Fibroblast of skin of back (primary cell): ENCODE measurements around the gene CLMP.
"Not testable (repeated sequence)": the region's sequence is repeated elsewhere in the genome, so short reads cannot be mapped to it uniquely, and the experiment has no call there.

Experiments used
- DNase-seq: peaks from one replicate; pipeline ENCODE4 v3.0.0-alpha.2; 2013

CLMP gene

GRCh38 chr11:123132034-123132766 is 62.8 kb downstream of the CLMP start:
- DNase-seq: peak; percentile 42

GRCh38 chr11:123129920-123130319 is 65.1 kb downstream of the CLMP start:
- DNase-seq: peak; percentile 91

DNA sequence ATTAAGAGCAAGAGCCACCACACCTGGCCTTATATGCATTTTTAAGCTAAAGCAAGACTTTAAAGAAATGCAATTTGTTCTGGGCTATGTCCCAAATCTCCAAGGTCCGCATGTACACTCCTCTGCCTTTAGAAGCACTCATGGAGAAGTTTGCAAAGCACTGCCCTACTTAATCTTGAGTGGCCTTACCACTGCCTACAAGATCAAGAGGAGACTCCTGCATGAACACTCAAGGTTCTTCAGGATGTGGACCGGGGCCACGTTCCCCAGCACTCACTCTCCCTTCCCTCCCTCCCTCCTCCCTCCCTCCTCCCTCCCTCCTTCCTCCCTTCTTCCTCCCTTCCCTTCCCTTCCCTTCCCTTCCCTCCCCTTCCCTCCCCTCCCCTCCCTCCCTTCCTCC is 69.9 kb downstream of the CLMP start:
- DNase-seq: no peak

DNA sequence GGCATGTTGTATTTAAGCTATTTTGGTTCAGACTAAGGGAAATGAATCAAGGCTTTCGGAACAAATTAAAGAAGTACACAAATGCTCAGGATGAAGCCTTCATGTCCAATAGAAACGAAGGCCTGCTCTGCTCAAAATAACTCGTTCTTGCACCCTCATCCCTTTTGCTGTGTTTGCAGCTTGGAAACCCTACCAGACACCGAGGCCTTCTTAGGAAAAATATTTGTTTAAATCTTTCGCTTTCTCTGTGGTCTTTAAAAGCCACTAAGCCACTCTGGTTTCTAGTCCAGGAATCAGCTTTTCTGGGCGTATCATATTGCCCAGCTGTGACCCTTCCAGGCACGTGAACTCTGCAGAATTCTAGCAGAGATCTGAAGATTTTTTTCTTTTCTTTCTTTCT is 72.2 kb downstream of the CLMP start:
- DNase-seq: no peak

- no peak for DNase-seq
Measured at GRCh38 chr11:123122341-123122740, 72.7 kb downstream of the CLMP start.

DNA sequence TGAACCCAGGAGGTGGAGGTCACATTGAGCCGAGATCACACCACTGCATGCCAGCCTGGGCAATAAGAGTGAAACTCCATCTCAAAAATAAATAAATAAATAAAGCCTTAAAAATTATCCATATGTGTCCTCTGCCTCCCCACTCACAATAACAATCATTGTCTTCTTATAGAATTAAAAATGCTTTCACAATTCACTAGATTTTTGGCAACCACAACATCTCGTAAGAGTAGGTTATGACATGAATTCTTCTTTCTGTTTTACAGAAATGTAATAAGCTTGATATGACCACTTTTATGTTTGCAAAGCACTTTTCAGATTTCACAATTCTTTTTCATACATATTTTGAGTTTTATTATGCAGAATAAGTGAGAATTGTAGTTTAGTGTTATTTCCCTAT is 78.6 kb downstream of the CLMP start:
- DNase-seq: no peak

DNA sequence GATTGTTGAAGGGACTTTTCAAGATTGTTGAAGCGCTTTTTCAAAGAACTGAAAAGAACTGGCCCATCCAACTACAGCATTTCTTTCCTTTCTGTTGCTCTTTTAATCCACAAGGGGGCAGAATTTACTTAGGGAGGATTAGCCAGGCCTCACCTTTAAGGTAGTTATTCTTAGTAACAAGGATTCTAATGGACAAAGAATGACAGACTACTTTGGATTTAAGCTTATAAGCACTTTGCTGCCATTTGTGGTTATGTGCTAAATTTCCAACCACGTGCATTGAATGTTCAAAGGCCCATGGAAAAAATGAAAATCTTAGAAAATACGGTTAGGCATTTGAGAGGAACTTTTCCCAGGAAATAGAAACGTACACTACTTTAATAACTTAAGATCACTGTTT is 83.6 kb downstream of the CLMP start:
- DNase-seq: peak; percentile 51

GRCh38 chr11:123110397-123110796 is 84.7 kb downstream of the CLMP start:
- DNase-seq: no peak

GRCh38 chr11:123107945-123108495 is 87.0 kb downstream of the CLMP start:
- peak; percentile 34 for DNase-seq

DNA sequence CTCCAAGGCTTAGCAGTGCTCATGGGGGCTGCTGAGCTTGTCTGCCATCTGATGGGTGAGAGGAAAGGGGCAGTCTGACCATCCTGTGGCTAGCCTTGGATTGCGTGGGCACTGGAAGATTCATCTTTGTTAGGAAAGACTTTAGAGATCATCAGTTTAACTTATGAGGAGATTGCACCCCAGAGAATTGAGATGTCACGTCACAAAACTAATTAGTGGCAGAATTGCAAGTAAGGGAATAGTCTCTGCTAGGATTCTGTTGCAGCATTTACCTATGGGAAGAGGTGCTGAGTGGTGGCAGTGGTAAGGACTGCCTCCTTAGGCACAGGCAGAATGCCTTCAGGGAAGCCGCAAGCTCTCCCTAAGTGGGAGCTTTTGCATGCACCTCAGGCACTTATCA is 90.4 kb downstream of the CLMP start:
- no peak for DNase-seq

DNA sequence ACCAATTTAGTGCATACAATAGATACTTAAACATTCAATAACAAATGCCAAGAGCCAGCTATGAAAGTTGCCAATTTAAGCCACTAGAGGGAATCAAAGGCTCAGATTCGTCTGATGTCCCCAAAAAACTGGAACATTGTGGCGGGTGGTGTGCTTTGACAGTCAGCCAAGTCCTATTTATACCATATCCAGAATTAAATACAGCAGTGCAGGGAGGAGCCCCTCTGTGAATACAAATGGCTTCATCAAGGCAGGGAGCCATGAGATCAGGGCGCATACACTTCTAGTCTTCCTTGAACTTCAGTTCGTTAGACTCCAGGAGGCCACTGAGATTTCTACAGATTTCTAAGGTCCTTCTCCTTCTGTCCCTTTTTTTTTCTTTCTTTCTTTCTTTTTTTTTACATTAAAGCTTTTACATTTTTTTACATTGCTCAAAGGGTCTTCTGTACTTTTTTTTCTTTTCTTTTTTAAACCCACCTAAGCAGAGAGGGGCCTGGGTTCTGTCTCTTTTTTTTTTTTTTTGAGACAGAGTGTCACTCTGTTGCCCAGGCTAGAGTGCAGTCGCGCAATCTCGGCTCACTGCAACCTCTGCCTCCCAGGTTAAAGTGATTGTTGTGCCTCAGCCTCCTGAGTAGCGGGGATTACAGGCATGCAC is 91.6 kb downstream of the CLMP start:
- DNase-seq: peak; percentile 88

- DNase-seq: no peak
Measured at GRCh38 chr11:123100379-123101085, 94.5 kb downstream of the CLMP start.

- no peak for DNase-seq
Measured at GRCh38 chr11:123098990-123099389, 96.1 kb downstream of the CLMP start.

- no peak for DNase-seq
Measured at GRCh38 chr11:123093739-123094138, 101.3 kb downstream of the CLMP start.

GRCh38 chr11:123091506-123091905 is 103.5 kb downstream of the CLMP start:
- no peak for DNase-seq

GRCh38 chr11:123090168-123090567 is 104.9 kb downstream of the CLMP start:
- DNase-seq: not testable (repeated sequence)

GRCh38 chr11:123088896-123089295 is 106.2 kb downstream of the CLMP start:
- not testable (repeated sequence) for DNase-seq

DNA sequence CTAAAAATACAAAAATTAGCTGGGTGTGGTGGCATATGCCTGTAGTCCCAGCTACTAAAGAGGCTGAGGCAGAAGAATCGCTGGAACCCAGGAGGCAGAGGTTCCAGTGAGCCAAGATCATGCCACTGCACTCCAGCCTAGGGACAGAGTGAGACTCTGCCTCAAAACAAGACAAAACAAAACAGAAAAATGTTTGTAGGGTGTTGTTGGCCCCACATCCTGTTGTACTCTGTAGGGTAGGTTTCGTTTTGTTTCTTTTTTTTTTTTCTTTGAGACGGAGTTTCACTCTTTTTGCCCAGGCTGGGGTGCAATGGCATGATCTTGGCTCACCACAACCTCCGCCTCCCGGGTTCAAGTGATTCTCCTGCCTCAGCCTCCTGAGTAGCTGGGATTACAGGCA is 107.4 kb downstream of the CLMP start:
- DNase-seq: not testable (repeated sequence)

GRCh38 chr11:123086305-123086704 is 108.7 kb downstream of the CLMP start:
- DNase-seq: no peak

GRCh38 chr11:123085497-123085896 is 109.6 kb downstream of the CLMP start:
- DNase-seq: no peak

GRCh38 chr11:123084454-123084853 is 110.6 kb downstream of the CLMP start:
- DNase-seq: no peak

GRCh38 chr11:123083623-123084029 is 111.4 kb downstream of the CLMP start:
- peak; percentile 94 for DNase-seq

DNA sequence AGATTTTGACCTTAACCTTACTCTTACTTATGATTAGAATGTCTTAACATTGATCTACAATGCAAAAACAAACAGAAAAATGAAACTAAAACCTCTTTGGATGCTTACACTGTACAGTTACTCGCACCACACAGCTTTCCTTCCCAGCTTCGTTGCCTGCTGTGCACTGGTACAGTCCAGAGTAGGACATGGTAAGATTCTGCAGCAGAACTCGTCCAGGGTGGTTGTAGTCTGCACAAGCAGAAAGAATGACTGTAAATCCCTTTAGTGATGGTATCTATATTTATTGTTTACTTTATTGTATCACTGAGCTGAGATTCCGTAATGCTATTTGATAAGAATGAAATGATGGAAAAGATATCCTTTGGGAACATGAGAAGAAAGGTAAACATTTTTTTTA is 112.1 kb downstream of the CLMP start:
- no peak for DNase-seq
